SH-SY5Y (cell line): Measurements from ENCODE around the gene RERE.

Experiments used
- GATA2 ChIP-seq: IDR thresholded peaks from 2 replicates; pipeline ENCODE4 v1.6.1; 2011; ENCODE audit warnings: mild to moderate bottlenecking, low read depth, low read length
- GATA3 ChIP-seq: IDR thresholded peaks from 2 replicates; pipeline ENCODE4 v1.6.1; 2011; ENCODE audit warnings: low read depth, mild to moderate bottlenecking, low read length, moderate library complexity

GRCh38 chr1:8541961-8542521 is 275.4 kb downstream of the RERE start:
- TF ChIP-seq GATA2 (no peak), GATA3 (no peak)
